Kidney tubule cell (primary cell): Measurements from ENCODE around the gene UGT1A5.
"Not testable (repeated sequence)": the region's sequence is repeated elsewhere in the genome, so short reads cannot be mapped to it uniquely, and the experiment has no call there.

ENCODE experiments used
- DNase-seq: peaks from one replicate; pipeline ENCODE4 v3.0.0-alpha.2; 2018; ENCODE audit warnings: low spot score

Gene UGT1A5

GRCh38 chr2:233693963-233694362 is 18.7 kb upstream of the UGT1A5 start:
- peak; percentile 44 for DNase-seq

- peak; percentile 21 for DNase-seq
Measured at GRCh38 chr2:233698740-233699139, 14.0 kb upstream of the UGT1A5 start.

GRCh38 chr2:233699424-233700027 is 13.2 kb upstream of the UGT1A5 start:
- DNase-seq: no peak

- peak; percentile 90 for DNase-seq
Measured at GRCh38 chr2:233700028-233700635, 12.6 kb upstream of the UGT1A5 start.

GRCh38 chr2:233700842-233701241 is 11.9 kb upstream of the UGT1A5 start:
- DNase-seq: not testable (repeated sequence)

- no peak for DNase-seq
Measured at GRCh38 chr2:233702238-233702637, 10.5 kb upstream of the UGT1A5 start.

GRCh38 chr2:233705911-233706506 is 6.7 kb upstream of the UGT1A5 start:
- DNase-seq: peak; percentile 46

GRCh38 chr2:233706720-233707119 is 6.0 kb upstream of the UGT1A5 start:
- peak; percentile 70 for DNase-seq

GRCh38 chr2:233707940-233708644 is 4.6 kb upstream of the UGT1A5 start:
- no peak for DNase-seq

- no peak for DNase-seq
Measured at GRCh38 chr2:233708942-233709341, 3.8 kb upstream of the UGT1A5 start.

GRCh38 chr2:233711312-233712008 is 1.2 kb upstream of the UGT1A5 start:
- DNase-seq: peak; percentile 77

GRCh38 chr2:233713262-233713615 is 532 bp downstream of the UGT1A5 start:
- DNase-seq: no peak

GRCh38 chr2:233714121-233714520 is 1.4 kb downstream of the UGT1A5 start:
- DNase-seq: no peak

GRCh38 chr2:233718552-233718951 is 5.8 kb downstream of the UGT1A5 start, which contains the start of gene UGT1A4:
UGT1A4 (plus strand) TSS chr2:233718736; CDS start chr2:233718821, 85 bp downstream.
- no peak for DNase-seq

- no peak for DNase-seq
Measured at GRCh38 chr2:233728723-233729301, 16.1 kb downstream of the UGT1A5 start, which contains the start of gene UGT1A3. UGT1A3 (plus strand) TSS chr2:233729042; CDS start chr2:233729127, 85 bp downstream.

GRCh38 chr2:233736868-233737653 is 24.4 kb downstream of the UGT1A5 start:
- DNase-seq: not testable (repeated sequence)

GRCh38 chr2:233740870-233741269 is 28.2 kb downstream of the UGT1A5 start:
- peak; percentile 22 for DNase-seq

GRCh38 chr2:233743464-233744259 is 31.0 kb downstream of the UGT1A5 start:
- DNase-seq: no peak

GRCh38 chr2:233745073-233745755 is 32.5 kb downstream of the UGT1A5 start:
- no peak for DNase-seq
